ENCODE measurements around the gene MPPED1.

DNA sequence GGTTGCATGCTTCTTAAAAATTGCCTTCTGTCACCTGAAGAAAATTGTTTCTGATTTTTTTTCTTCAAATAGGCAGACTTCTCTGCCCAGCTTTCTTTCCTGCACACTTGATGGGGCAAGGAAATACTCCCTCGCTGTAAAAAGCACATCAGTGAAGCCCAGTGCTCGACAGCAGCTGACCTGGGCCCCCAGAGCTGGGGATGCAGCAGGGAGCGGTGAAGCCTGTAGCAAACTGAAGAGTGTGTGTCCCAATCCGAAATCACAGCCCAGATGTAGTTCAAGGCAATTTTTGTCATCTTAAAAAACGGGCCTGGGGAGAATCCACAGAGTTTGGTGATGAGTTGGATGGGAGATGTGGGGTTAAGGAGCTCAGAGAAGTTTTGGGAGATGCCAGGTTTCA, 27.0 kb upstream of the MPPED1 start:
- TF ChIP-seq, protein P1, sequence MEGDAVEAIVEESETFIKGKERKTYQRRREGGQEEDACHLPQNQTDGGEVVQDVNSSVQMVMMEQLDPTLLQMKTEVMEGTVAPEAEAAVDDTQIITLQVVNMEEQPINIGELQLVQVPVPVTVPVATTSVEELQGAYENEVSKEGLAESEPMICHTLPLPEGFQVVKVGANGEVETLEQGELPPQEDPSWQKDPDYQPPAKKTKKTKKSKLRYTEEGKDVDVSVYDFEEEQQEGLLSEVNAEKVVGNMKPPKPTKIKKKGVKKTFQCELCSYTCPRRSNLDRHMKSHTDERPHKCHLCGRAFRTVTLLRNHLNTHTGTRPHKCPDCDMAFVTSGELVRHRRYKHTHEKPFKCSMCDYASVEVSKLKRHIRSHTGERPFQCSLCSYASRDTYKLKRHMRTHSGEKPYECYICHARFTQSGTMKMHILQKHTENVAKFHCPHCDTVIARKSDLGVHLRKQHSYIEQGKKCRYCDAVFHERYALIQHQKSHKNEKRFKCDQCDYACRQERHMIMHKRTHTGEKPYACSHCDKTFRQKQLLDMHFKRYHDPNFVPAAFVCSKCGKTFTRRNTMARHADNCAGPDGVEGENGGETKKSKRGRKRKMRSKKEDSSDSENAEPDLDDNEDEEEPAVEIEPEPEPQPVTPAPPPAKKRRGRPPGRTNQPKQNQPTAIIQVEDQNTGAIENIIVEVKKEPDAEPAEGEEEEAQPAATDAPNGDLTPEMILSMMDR (conservative IDR thresholded peaks at IDR 0.05 in 1 of 2, IDR thresholded peaks at IDR 0.05 in 1 of 2; ENCODE audit: low read depth in 1 of 2, low read length in 2 of 2), result no peak
- TF ChIP-seq EZH2 (IDR thresholded peaks at IDR 0.05; ENCODE audit: low read length, missing control alignments), result no peak
